Measurements from ENCODE around the gene MYZAP. TPM values are rescaled to one million over a fixed set of nuclear protein-coding genes. Genes with fewer than 3 reads are reported as not detected.

MYZAP gene
- total and polyA plus RNA-seq, 9 of the 15 experiments (the other 6 are each of a cell fraction or from before 2014, with no cell fraction given) = 0.03 TPM; not detected in 8

DNA sequence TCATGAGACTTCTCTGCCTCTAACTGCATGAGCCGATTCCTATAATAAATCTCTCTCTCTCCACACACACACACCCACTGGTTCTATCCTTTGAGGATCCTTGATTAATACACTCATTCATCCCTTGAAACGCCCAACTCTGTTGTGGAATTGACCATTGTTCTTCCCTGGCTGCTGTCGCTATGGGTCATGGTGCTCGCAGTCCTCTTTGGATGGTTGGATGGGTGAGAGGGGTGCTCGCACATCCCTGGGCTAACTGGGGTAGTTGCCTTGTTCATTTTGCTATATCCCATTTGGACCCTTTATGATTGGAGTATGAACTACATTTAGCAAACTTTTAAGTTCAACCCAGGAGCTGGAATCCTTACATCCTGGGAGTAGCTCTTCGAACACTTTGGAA is 33.9 kb upstream of the MYZAP start (continued):
- TF ChIP-seq, protein P1, sequence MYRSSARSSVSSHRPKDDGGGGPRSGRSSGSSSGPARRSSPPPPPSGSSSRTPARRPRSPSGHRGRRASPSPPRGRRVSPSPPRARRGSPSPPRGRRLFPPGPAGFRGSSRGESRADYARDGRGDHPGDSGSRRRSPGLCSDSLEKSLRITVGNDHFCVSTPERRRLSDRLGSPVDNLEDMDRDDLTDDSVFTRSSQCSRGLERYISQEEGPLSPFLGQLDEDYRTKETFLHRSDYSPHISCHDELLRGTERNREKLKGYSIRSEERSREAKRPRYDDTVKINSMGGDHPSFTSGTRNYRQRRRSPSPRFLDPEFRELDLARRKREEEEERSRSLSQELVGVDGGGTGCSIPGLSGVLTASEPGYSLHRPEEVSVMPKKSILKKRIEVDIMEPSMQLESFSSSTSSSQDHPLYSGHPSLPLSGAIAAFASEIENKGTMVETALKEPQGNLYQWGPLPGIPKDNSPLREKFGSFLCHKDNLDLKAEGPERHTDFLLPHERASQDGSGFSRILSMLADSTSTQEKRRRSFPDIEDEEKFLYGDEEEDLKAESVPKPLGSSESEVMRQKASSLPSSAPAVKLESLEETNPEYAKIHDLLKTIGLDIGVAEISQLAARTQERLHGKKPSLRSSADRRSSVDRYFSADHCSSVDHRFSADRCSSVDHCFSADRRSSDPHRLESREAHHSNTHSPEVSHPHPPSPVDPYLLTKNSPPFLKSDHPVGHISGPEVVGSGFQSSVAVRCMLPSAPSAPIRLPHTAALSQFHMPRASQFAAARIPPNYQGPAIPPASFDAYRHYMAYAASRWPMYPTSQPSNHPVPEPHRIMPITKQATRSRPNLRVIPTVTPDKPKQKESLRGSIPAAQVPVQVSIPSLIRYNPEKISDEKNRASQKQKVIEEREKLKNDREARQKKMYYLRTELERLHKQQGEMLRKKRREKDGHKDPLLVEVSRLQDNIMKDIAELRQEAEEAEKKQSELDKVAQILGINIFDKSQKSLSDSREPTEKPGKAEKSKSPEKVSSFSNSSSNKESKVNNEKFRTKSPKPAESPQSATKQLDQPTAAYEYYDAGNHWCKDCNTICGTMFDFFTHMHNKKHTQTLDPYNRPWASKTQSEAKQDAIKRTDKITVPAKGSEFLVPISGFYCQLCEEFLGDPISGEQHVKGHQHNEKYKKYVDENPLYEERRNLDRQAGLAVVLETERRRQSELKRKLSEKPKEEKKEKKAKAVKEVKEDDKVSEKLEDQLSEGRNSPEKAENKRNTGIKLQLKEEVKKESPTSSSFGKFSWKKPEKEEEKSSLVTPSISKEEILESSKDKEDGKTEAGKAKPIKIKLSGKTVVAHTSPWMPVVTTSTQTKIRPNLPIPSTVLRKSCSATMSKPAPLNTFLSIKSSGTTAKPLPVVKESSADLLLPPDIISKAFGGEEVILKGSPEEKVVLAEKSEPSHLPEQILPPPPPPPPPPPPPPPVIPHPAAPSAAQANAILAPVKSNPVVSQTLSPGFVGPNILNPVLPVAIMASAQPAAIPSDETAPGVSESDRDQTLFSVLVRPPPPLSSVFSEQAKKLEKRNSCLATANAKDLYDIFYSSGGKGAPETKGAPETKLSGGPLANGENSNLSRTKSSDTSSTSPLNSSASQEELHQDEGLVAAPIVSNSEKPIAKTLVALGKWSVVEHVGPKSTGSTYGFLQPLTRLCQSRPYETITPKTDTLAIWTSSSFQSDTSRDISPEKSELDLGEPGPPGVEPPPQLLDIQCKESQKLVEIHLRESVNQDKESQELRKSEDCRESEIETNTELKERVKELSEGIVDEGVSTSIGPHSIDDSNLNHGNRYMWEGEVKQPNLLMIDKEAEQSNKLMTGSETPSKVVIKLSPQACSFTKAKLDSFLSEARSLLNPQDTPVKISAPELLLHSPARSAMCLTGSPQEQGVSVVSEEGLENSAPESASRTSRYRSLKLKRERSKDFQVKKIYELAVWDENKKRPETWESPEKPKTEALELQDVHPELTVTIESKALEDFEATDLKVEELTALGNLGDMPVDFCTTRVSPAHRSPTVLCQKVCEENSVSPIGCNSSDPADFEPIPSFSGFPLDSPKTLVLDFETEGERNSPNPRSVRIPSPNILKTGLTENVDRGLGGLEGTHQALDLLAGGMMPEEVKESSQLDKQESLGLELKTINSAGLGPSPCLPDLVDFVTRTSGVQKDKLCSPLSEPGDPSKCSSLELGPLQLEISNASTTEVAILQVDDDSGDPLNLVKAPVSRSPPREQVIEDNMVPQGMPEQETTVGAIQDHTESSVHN (IDR thresholded peaks at IDR 0.05; ENCODE audit: borderline replicate concordance in 1 of 2, low read depth in 1 of 2) = no peak
- no peak for TF ChIP-seq MAFF (IDR thresholded peaks at IDR 0.05; ENCODE audit: low read length)
- no peak for TF ChIP-seq MECOM (CRISPR knock-in tag; IDR thresholded peaks at IDR 0.05)
